Brain pericyte (primary cell): ENCODE results near the gene RBM20.
"Not testable (repeated sequence)": the region's sequence is repeated elsewhere in the genome, so short reads cannot be mapped to it uniquely, and the experiment has no call there.

ENCODE experiments used
- DNase-seq: peaks from one replicate; pipeline ENCODE4 v3.0.0-alpha.2; 2012; ENCODE audit warnings: low read depth, low spot score

The RBM20 gene

DNA sequence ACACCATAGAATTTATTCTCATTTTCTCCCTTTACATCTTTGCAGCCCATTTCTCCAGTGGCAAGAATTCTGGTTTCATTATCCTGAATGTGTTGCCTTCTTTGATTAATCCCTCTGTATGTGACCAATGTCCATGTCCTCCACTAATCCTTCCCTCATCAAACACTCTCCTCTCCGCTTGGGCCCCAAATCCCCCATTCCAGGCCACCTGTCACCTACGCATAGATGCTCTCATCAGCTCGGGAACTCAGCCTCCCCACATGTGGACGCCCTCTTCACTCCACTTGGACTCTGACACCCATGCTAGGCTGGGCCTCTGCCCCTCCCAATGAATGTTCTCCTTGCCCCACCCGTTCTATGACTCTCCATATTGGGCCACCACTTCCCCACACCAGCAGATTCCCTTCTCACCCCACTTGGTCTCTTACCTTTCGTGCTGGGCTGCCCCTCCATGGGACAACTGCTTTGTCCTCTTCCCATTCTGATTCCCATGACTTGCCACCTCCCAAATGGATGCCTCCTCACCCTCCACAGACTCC lies 18.7 kb upstream of the RBM20 start:
- DNase-seq, result no peak

DNA sequence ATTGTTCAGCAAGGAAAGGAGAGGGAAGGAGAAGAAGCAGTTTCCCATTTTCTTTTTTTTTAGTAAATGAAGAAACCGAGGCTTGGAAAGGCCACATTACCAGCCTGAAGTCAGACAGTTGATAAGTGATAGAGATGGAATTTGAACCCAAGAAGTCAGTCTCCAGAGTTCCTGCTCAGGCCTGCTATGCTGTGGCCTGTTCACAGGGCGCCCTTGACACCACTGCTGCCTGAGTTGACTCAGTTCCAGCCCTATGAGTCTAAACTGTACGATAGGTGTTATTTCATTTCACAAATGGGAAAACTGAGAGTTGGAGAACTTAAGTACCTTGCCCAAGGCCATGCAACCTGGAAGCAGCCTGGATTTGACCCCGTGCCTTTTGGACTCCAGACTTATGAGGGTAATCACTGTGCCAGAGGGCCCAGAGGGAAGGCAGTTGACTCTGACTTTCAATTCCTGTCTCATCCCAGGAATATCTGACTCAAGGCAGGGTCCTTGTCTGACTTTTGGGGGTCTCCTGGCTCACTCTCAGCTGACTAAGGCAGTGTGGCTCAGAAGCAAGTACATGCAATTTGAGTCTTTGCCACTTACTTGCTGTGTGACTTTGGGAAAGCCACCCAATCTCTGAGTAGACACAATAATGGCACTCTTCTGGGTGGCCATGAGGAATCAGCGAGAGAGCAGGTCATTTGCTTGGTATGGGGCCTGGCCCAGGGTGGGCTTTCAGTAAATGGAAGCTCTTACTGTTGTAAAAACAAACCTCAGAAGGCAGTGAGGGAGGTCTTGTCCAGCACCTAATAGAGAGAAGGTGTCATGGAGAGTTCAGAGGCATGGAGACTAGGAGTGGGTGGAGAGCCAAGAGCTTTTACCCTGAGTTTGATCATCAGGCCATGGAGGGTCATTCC lies 17.9 kb upstream of the RBM20 start:
- DNase-seq, result no peak

DNA sequence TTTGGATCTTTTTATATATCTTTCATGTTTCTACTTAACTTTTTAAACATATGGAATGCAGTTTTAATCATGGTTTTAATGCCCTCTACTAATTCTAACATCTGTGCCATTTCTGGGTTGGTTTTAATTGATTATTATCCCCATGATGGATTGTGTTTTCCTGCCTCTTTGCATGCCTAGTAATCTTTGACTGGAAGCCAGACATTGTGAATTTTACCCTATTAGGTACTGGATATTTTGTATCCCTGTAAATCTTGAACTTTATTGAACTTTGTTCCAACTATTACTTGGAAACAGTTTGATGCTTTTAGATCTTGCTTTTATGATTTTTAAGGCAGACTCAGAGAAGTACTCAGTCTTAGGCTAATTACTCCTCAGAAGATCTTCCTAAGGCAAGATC lies 16.0 kb upstream of the RBM20 start:
- no peak for DNase-seq

DNA sequence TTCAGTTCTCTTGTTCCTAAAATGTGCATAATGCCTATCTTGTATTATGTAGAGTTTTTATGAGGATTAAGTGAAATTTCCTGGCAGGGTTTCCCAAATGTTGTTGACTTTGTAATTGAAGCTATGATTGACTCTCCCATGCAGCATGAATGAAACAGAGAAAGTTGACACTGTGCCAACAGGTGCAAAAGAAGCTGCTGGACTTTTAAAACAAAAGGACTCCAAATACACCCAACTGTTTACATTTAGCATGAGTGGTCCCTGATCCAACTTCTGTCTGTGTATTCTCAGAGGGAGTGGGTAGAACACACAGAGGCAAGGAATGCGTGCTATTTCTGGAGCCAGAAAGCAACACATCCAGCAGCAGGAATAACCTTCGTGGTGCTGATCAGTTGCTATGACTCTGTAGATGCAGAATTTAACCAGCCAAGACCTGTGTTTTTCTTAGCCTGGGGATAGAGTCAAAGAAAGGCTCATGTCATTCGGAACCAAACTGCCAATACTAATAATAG lies 14.4 kb upstream of the RBM20 start:
- peak; percentile 54 for DNase-seq

DNA sequence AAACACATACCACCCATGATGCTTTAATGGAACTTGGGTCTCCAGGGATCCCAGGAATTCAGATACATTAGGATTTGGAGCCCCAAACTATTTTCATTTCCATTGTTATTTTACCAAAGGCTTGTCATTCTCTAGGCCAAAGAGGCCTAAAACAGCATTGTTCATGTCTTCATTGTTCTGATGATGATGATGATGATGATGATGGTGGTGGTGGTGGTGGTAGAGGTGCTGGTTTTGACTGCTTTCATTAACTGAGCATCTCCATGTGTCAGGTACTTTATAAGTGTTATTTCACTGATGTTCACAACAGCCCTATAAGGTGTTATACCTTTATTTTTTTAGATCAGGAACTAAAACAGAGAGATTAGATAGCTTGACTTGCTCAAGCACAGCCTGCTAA lies 12.2 kb upstream of the RBM20 start:
- DNase-seq, result no peak

DNA sequence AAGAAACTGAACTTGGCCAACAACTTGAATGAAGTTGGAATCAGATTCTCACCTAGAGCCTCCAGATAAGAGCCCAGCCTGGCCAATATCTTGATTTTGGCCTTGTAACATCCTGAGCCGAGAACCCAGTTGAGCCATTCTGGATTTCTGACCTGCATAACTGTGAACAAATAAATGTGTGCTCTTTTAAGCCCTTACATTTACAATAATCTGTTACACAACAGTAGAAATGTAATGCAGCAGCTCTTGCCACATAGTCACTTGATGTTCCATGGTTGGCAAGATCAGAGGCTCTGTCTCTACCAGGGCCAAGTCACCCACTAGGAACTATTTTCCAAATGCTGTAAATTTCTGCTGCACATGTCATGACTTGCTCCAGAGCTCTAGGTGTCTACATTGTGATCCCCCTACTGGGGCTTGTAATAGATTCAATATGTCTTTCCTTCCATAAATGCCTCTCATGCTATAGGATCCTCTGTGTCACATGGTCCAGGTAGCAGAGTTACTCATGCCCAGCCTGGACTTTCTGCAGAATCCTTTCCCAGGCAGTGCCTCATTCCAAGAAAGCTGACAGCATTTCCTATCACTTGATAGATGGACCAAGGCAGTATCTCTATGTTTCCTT lies 11.4 kb upstream of the RBM20 start:
- no peak for DNase-seq

DNA sequence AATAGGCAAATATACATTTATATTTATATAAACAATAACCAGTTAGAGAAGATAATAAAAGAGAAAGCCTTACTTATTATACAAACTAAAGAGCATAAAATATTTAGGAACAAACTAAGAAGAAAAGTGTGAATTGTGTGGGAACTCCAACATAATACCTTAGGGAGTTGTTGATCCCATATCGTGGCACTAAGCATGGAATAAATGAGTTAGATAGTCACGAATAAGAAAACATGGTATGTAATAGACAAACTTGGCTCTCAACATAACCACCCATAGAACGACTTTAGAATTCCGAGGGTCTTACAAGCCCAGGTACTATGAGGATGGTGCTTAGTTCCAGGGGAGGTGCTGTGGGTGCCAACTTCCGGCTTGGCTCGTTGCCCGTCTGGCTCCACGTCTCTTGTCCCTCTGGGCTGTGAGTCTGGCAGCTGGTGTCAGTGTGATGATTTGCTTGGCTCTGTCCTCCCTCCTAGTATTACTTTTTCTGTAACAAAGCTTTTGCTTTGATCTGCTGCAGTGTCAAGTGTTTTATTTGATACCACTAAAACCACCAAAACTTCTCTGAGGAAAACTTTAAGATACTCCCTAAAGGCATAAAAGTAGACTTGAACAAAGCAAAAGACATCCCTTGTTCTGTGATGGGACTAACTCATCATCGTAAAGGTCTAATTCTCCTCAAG lies 9.5 kb upstream of the RBM20 start:
- DNase-seq, result no peak

DNA sequence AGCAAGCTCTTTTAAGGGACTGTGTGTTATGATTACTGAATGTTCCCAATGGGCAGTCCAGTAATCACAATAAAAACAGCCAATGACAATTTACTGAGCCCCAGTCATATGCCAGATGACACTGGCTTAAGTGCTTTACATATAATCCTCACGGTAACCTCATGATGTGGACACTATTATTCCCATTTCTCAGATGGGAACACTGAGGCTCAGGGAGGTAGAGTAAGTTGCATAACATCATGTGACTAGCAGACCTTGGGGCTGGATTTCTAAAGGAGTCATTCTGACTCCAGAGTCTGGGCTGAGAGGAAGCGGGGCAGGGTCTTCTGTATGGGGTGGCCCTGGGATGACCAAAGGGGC lies 7.6 kb upstream of the RBM20 start:
- DNase-seq, result no peak

DNA sequence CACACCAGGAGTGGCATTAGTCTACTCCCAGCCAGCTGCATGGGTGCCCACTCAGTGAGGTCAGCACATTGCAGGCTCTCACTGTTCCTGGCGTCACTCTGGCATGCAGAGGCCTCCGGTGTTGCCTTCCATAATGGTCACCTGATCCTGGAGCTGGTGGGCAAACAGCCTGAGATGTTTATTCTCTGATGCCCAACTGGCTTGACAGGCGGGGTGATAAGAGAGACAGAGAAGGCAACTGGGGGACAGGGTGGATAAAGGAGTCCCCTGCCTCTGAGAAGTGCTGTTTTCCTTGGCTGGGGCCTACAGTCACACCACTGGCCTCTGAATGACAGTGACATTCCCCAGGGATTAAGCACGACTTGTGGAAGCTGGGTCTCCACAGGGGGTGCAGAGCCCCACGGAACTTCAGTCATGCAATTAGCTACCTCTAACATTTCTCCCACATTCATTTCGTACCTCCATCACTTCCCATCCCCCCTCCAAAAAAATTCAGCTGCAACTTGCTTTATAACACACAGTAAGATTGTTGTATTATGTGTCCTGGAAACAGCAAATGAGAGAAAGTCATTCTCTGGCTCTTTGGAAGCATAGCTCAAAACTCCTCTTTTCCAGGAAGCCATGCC lies 7.1 kb upstream of the RBM20 start:
- DNase-seq, result no peak

DNA sequence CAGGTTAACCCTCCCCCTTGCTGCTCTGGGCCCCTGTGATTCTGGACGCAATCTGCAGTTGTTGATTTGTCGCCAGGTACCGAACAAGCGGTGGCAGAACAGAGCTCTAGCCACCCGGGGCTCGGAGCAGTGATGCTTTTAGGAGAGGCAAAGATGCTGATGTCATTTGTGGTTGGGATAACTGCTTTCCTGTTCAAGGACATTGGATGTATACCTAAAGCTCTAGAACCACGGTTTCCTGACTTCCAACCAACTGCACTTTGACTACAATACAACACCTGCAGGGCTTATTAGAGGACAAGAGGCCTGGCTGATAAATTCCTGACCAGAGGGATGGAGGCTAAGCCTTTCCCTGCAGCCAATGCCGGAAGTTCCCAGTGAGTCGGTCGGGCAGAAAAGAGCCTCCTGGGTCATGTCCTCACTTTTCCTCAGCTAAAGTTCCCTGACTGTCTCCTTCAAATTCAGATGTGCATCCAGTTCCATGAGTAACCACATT lies 6.5 kb upstream of the RBM20 start:
- DNase-seq, result no peak

DNA sequence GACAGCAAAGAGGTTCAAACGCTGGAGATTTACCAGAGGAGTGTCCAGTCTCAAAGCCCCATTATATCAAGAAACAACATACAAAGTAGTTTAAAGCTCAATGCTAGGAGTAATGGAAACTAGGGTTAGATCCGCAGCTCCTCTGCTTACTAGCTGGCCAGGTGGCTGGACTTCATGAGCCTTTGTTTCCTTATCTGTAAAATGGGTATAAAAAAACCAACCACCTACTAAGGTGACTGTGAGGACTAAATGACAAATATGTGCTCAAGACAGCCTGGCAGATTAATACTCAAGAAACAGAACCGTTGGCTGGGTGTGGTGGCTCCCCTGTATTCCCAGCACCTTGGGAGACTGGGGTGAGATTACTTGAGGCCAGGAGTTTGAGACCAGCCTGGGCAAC lies 5.8 kb upstream of the RBM20 start:
- no peak for DNase-seq

DNA sequence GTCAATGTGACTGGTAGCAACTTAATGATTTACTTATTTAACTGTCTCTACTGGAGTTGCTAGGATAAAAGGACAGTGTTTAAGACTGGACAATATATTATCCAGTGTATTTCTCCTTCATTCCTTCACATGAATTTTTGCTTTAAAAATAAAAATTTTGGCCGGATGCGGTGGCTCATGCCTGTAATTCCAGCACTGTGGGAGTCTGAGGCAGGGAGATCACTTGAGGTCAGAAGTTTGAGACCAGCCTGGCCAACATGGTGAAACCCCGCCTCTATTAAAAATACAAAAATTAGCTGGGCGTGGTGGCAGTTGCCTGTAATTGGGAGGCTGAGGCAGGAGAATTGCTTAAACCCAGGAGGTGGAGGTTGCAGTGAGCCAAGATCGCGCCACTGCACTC lies 5.1 kb upstream of the RBM20 start:
- DNase-seq, result not testable (repeated sequence)

DNA sequence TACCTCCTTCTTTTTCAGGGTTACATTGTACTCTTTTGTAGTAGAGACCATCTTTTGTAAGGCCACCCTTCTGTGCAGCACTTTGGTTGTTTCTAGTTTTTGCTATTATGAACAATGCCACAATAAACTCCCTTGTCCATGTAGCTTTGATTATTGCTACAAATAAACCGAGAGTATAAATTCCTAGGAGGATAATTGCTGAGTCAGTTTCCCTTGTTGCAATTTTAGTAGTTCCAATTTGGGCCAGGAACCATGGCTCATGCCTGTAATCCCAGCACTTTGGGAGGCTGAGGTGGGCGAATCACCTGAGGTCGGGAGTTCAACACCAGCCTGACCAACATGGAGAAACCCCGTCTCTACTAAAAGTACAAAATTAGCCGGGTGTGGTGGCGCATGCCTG lies 4.3 kb upstream of the RBM20 start:
- DNase-seq, result not testable (repeated sequence)

DNA sequence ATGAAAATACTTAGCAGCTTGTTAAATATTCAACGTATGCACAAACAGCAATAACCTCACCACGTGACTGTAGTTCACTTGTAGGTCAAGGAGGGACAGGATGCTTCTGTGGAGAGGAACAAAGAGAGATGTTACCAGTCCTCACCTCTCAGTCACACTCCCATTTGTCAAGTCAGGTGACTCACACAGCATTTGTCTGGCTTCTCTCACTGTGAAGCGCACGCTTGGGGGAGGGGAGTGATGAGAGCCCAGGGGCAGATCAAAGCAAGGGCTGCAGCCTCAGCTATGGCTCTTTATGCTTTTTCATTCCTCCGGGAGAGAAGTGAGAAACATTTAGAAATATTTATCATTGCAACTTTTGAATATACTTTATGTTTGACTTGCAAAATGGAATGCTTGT lies 2.9 kb upstream of the RBM20 start:
- no peak for DNase-seq

DNA sequence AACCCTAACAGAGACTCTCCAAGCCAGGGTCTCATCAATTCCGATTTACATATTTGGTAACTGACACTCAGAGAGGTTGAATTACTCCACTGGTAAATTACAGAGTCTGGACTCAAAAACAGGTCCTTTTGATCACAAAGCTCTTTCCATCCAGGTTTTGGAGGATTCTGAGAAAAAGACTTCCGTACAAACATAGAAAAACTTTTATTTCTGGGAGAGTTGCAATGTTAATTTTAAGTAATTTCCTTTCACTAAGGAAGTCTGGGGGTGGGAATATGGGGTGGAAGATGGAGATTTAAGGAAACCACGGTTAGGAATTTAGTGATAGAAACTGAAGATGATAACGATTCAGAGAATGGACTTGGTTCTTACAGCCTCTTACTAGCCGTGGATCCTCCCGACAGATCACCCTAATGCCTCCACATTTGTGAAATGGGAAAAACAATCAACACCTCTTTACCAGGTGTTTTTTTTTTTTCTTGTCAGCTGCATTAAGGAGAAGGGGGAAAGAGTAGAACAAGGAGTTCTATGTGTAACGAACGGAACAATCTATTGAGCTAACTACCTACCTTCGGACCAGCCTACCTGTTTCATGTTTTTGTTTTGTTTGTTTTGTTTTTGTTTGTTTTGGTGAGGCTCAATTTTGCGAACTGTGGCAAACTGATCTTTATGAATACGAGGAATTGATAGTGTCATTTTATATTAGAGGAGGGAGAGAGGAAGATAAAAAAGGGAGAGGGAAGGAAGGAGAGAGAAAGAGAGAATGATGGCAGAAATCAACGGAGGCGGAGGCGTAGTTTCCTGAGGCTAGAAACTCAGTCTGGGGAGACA lies 1.7 kb upstream of the RBM20 start:
- DNase-seq, result no peak

DNA sequence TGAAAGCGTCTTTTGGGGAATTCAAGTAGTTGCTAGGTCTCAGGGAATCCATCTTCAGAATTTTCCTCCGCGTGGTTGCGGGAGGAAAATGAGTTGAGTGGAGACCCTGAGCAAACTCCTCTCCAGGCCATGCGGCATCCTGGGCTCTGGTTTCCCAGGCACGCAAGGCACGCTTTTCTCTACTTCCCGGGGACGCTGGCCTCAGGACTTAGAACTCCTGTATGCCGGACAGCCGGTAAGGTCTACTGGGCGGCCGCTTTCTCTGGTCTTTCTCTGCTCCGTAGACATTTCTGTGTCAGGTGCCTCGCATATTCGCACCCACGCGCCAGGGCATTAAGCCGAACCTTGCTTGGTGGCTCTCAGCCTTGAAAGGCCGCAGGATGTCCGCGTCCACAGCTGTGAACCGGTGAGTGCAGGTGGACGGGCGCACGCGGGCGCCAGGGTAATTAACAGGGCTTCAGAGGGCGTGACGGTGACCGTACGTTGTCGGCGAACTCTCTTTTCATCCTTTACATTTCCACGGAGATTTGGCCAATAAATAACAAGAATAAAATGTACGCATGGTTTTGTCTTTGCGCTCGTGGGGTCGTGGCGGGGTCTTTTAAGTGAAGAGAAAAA lies 992 bp upstream of the RBM20 start:
- no peak for DNase-seq

DNA sequence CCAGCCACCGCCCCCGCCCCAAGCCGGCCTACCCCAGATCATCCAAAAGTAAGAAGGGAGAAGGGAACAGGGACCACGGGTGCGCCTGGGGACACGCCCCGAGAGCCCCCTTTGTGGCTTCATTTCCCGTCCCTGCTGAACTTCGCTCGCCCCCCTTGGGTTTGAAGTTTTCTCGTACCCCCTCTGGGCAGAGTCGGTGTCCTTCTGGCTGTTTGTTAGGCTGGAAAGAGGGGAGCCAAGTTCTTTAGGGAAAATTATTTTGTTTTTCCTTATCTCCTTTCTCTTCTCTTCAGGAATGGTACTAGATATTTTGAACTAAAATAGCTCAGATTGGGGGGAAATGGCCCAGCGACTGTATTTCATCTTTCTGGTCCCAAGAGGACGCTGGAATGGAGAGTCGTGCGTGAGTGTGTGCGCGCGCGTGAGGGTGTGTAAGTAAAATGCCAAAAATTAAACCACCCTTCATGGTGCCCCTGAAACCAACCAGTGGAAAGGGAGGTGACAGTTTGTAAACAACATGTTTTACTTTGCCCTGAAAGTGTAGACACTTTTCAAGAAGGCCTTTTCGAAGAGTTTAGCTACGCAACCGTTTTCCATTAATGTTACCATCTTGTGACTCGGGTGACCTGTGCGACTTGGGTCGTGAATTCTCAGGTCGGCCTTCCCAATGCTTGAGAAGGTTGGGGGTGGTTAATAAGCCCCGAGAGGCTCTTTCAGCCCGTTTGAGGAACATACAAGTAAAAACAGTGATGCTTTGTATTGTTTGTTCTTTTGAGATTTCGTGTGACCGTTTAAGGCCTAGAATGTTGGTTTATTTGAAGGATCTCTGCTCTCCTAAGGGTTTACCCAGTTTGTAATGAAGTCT lies 694 bp downstream of the RBM20 start:
- DNase-seq, result no peak

DNA sequence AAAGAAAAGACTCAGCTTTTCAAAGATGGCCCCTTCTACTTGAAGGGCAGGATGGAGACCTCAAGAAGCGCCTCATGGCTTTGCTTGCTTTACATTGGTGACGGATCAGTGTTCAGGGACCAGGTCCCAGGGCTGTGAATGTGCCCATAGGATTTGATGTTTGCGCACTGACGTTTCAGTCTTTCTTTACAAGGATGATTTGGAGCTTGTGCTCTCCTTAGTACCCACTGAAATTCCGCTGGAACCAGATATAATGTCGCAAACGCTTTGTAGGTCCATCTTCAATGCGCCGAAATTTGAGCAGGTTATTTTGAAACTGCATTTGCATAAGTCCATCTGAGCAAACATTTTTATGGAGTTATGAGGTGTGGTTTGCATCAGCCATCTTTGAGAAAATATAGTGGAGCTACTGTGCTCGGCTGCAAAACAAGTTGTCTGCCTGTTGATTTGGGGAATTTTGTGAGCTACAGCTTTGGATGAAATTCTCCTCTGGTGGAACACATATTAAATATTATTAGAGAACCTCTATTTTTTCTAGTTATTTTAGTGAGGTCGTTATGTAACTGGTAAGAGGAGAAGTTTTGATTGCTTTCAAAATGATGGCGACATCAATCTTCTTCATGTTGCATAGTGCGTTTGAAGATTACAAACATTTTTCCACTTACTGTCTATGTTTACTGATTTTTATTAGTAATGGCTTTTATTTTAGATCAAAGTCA lies 2.4 kb downstream of the RBM20 start:
- DNase-seq, result no peak

DNA sequence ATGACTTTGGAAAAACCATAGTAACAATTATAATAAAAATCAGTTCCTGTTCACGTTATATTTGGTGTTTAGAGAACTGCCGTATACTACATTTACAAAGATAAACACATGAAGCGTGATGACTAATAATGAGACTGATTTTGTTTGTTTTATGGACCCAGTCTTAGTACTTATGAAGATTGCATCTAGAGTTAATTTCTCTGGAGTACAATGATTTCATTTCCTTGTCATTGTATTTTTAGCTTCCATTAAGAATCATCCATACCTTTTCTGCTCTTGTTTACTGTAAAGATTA lies 2.9 kb downstream of the RBM20 start:
- DNase-seq, result no peak
